NCI-H2081 treated with DMSO at 0.1 percent for 48 hours (cell line): ENCODE measurements around the gene OSBPL2.
A peak's percentile ranks its signal among the peaks of the same experiment; 100 is the strongest.

Experiments
- DNase-seq: peaks from one replicate; lab custom pipeline; 2025; lab: John Stamatoyannopoulos, UW

OSBPL2 gene

GRCh38 chr20:62206388-62206775 lies 31.9 kb upstream of the OSBPL2 start:
- no peak for DNase-seq

GRCh38 chr20:62208061-62208794 lies 30.1 kb upstream of the OSBPL2 start:
- DNase-seq: no peak

GRCh38 chr20:62208795-62209755 lies 29.2 kb upstream of the OSBPL2 start:
- no peak for DNase-seq

- DNase-seq: no peak
Measured at GRCh38 chr20:62209850-62210495, 28.3 kb upstream of the OSBPL2 start.

GRCh38 chr20:62210496-62210855 lies 27.8 kb upstream of the OSBPL2 start:
- peak; percentile 91 for DNase-seq

GRCh38 chr20:62211216-62211615 lies 27.1 kb upstream of the OSBPL2 start:
- no peak for DNase-seq

GRCh38 chr20:62211769-62212288 lies 26.5 kb upstream of the OSBPL2 start:
- DNase-seq: no peak

GRCh38 chr20:62212299-62212698 lies 26.0 kb upstream of the OSBPL2 start:
- DNase-seq: peak; percentile 21

GRCh38 chr20:62214067-62214466 lies 24.3 kb upstream of the OSBPL2 start:
- no peak for DNase-seq

- no peak for DNase-seq
Measured at GRCh38 chr20:62215020-62215990, 23.0 kb upstream of the OSBPL2 start.

GRCh38 chr20:62215991-62216635 lies 22.2 kb upstream of the OSBPL2 start:
- no peak for DNase-seq

GRCh38 chr20:62216636-62217566 lies 21.4 kb upstream of the OSBPL2 start:
- DNase-seq: no peak

GRCh38 chr20:62217913-62218773 lies 20.2 kb upstream of the OSBPL2 start:
- no peak for DNase-seq

GRCh38 chr20:62219101-62219991 lies 19.0 kb upstream of the OSBPL2 start:
- DNase-seq: no peak

GRCh38 chr20:62219992-62220665 lies 18.2 kb upstream of the OSBPL2 start, which contains the start of gene HRH3:
Gene HRH3 (minus strand): TSS chr20:62220278. CDS start chr20:62219970, 308 bp downstream.
- DNase-seq: no peak

GRCh38 chr20:62220666-62221568 lies 17.4 kb upstream of the OSBPL2 start:
- DNase-seq: no peak
